CD4-positive, alpha-beta memory T cell (primary cell): ENCODE data around the gene HYKK. TPM values are rescaled to one million over a fixed set of nuclear protein-coding genes. Genes with fewer than 3 reads are reported as not detected.
A peak's percentile ranks its signal among the peaks of the same experiment; 100 is the strongest.

ENCODE experiments used
- CTCF ChIA-PET: fragments of 350-600 bp; sonication (Branson Sonifier 250); formaldehyde crosslinking; loops from one replicate; lab custom pipeline; 2021; ENCODE audit warnings: inconsistent platforms; ENCODE audit not compliant: partially characterized antibody; lab: Charles Lee
- POLR2A ChIA-PET: fragments of 350-600 bp; sonication (Branson Sonifier 250); formaldehyde crosslinking; loops from one replicate; lab custom pipeline; 2021; ENCODE audit not compliant: partially characterized antibody; lab: Charles Lee
- DNase-seq, 5 donors: peaks; one replicate each; pipeline versions ENCODE4 v3.0.0 to v3.0.0-alpha.2; 2020 to 2022; ENCODE audit warnings: mixed read lengths in 1 of 5
- H3K27ac ChIP-seq: one replicate; pipeline ENCODE4 v1.7.0; 2013; ENCODE audit warnings: low read depth, low read length
- H3K27me3 ChIP-seq: 2 replicates; pipeline ENCODE4 v1.7.0; 2013; ENCODE audit warnings: mild to moderate bottlenecking, low read length, moderate library complexity; ENCODE audit not compliant: insufficient read depth
- H3K36me3 ChIP-seq: 2 replicates; pipeline ENCODE4 v1.7.0; 2013; ENCODE audit warnings: mild to moderate bottlenecking, low read length, moderate library complexity; ENCODE audit not compliant: insufficient read depth
- H3K4me1 ChIP-seq: 2 replicates; pipeline ENCODE4 v1.7.0; 2013; ENCODE audit warnings: mild to moderate bottlenecking, low read length, moderate library complexity; ENCODE audit not compliant: insufficient read depth
- H3K4me3 ChIP-seq, 2 donors: one replicate each; pipeline ENCODE4 v1.7.0; 2013; ENCODE audit warnings: low read length in 2 of 2, mild to moderate bottlenecking in 1 of 2
- H3K9me3 ChIP-seq, 2 donors: one replicate each; pipeline ENCODE4 v1.7.0; 2013; ENCODE audit warnings: low read length in 2 of 2, control low read depth in 1 of 2; ENCODE audit not compliant: control insufficient read depth in 1 of 2
- H3K27ac Mint-ChIP-seq, 7 donors: one replicate each; pipeline ENCODE4 v1.8.0; 2020 to 2021; ENCODE audit warnings: mixed read lengths in 7 of 7, mild to moderate bottlenecking in 6 of 7, inconsistent platforms in 3 of 7, moderate library complexity in 3 of 7
- H3K27me3 Mint-ChIP-seq, 2 donors: one replicate each; pipeline ENCODE4 v1.8.0; 2020 to 2021; ENCODE audit warnings: mixed read lengths in 2 of 2
- H3K36me3 Mint-ChIP-seq, 2 donors: one replicate each; pipeline ENCODE4 v1.8.0; 2020 to 2021; ENCODE audit warnings: mixed read lengths in 2 of 2, inconsistent platforms in 1 of 2, mild to moderate bottlenecking in 1 of 2
- H3K4me1 Mint-ChIP-seq, 4 donors: one replicate each; pipeline ENCODE4 v1.8.0; 2020 to 2021; ENCODE audit warnings: mixed read lengths in 4 of 4, mild to moderate bottlenecking in 1 of 4
- H3K4me3 Mint-ChIP-seq, 8 donors: one replicate each; pipeline ENCODE4 v1.8.0; 2020 to 2021; ENCODE audit warnings: mixed read lengths in 8 of 8, mild to moderate bottlenecking in 7 of 8, moderate library complexity in 6 of 8, inconsistent platforms in 3 of 8
- H3K9me3 Mint-ChIP-seq, 8 donors: one replicate each; pipeline ENCODE4 v1.8.0; 2020 to 2021; ENCODE audit warnings: mixed read lengths in 8 of 8, mild to moderate bottlenecking in 5 of 8, inconsistent platforms in 3 of 8, moderate library complexity in 1 of 8
- intact Hi-C: fragments of 100-400 bp; cut with micrococcal nuclease; formaldehyde crosslinking; loops from one replicate; pipeline ENCODE4 v1.15.1; 2023
- polyA plus RNA-seq, 2 donors: library from polyadenylated mRNA; unstranded; fragments of 300-500 nt; fragmentation: Illumina TruSeq; gene quantifications; one replicate each; pipeline ENCODE4 v1.2.3, GENCODE V29; 2021
- total RNA-seq, 2 experiments: library from RNA; stranded (reverse); gene quantifications; one replicate each; pipeline ENCODE4 v1.2.3, GENCODE V29; 2021

HYKK gene
- total and polyA plus RNA-seq, 4 experiments from 2014 or later: 1.8 to 5.7 (median 5.1) TPM

DNA sequence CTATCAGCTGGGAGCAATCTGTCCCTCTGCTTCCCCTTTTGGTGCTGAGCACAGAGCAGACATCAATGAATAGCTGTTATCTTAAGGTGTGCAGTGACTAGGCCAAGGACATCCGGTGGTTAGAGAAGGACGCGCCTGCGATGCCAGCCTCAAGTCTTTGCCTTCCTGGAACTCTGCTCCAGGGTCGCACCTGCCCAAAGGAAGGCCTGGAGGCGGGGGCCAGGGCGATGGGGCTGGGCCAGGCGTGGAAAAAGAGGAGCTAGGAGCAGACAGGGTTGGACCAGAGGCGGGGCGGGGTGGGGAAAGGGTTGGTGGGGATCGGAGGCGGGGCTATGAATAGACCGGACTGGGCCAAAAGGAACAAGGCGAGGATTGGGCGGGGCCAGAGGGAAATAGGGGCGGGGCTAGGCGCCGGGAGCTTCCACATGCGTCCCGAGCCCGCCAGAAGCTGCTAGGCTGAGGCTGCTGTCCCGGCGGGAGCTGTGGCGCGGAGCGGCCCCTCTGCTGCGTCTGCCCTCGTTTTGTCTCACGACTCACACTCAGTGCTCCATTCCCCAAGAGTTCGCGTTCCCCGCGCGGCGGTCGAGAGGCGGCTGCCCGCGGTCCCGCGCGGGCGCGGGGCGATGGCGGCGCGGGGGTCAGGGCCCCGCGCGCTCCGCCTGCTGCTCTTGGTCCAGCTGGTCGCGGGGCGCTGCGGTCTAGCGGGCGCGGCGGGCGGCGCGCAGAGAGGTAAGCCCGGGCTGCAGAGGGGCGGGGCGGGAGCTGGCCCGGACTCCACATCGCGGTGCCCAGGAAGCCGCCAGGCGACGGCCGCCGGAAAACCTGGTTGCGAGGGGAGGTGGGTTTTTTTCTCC lies 57.9 kb downstream of the HYKK start, which contains the start of gene CHRNA5:
Gene CHRNA5 (plus strand): TSS at position 424 of the 854 bp plus-strand sequence. CDS start 200 bp downstream, at position 624.
- ChIA-PET POLR2A (interaction anchor here (0.7 to 4.8 kb wide), 7 partner anchors 13 to 416 kb away, joined by 3 to 45 read pairs (median 4); partner anchors contain the start of genes IDH3A, IREB2 and PSMA4), CTCF (interaction anchor here (0.5 to 1.1 kb wide), 3 partner anchors 25 to 609 kb away, joined by 3 to 6 read pairs (median 3); partner anchors contain the start of gene PSMA4)
- Histone ChIP-seq H3K36me3 (no peaks in the 10 kb centered on the region), H3K9me3 (no peaks in the 10 kb centered on the region), H3K4me1 (peaks cover 18% of the 10 kb centered on the region), H3K27ac (peak within 1 kb of the TSS; percentile 30), H3K4me3 (peak within 1 kb of the TSS; percentile 49 to 57), H3K27me3 (peaks cover 8% of the 10 kb centered on the region)
- H3K36me3 Mint-ChIP-seq: peaks cover 0 to 2% of the 10 kb centered on the region in 2 donors
- H3K4me1 Mint-ChIP-seq: peaks cover 7 to 24% (median 17%) of the 10 kb centered on the region in 4 donors
- H3K9me3 Mint-ChIP-seq: no peaks in the 10 kb centered on the region
- intact Hi-C loops: loop anchor here (2.0 kb wide), 1 partner anchor 25 kb away; the partner anchor contains the start of gene PSMA4
- peak within 1 kb of the TSS; percentile 87 to 98 (median 90) for H3K4me3 Mint-ChIP-seq
- peak; percentile 28 to 57 (median 36) for DNase-seq
- peak within 1 kb of the TSS; percentile 14 to 88 (median 73) for H3K27ac Mint-ChIP-seq
- peaks cover 2 to 10% of the 10 kb centered on the region in 2 donors for H3K27me3 Mint-ChIP-seq

DNA sequence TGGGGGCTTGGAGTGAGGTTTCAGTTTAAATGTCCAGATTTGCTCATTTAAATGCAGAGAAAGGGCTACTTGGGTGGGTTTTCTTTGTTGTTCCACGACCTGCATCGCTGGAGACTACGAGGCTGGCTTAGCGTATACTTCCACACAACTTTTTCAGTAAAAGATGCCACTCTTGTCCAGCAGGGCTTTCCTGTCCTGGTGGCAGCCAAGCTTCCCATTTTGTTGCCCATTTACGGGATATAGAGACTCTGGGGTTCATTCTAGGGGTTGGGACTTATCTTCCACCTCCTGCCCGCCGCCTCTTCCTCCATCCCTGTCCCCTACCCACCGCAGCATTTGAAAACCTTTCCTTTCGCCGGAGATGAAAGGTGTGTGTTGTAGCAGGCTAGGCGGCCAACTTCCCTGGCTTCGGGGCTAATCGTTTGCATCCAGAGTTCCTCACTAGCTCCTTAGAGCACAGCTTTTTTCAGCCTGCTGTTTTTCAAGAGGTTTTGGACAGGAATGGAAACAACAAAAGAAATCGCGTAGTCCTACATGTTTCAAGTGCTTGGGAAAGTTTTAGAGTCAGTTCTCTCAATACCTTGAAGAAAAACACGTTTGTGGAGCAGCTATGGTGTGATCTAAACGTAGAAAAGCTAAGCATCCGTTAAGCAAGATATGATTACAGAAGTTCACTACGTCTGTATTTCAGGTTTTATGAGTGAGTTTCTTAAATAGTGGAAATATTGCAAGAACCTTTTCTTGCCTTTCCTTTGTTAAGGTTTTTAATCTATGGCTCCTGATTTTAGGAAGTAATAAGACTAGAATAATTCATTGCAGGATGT lies 58.8 kb downstream of the HYKK start:
- H3K27ac Mint-ChIP-seq: peak overlapping the region; percentile 6 to 88 (median 67)
- peak overlapping the region; percentile 87 to 93 (median 90) for H3K4me3 Mint-ChIP-seq
- Histone ChIP-seq H3K36me3 (no peaks in the 10 kb centered on the region), H3K4me3 (peak overlapping the region; percentile 49 to 57), H3K9me3 (no peaks in the 10 kb centered on the region), H3K27ac (no peak overlapping the region), H3K27me3 (peaks cover 8% of the 10 kb centered on the region), H3K4me1 (peaks cover 18% of the 10 kb centered on the region)
- peaks cover 2 to 10% of the 10 kb centered on the region in 2 donors for H3K27me3 Mint-ChIP-seq
- no peaks in the 10 kb centered on the region for H3K9me3 Mint-ChIP-seq
- CTCF ChIA-PET: interaction anchor here (1.1 kb wide), 1 partner anchor 73 kb away, joined by 3 read pairs; no protein-coding TSS in a partner anchor
- POLR2A ChIA-PET: interaction anchor here (2.0 to 4.8 kb wide), 2 partner anchors 25 to 129 kb away, joined by 10 to 45 read pairs; partner anchors contain the start of genes IREB2 and PSMA4
- intact Hi-C loops: loop anchor here (2.0 kb wide), 1 partner anchor 25 kb away; the partner anchor contains the start of gene PSMA4
- DNase-seq: peak in 1 of 5 donors; percentile 2
- peaks cover 0 to 2% of the 10 kb centered on the region in 2 donors for H3K36me3 Mint-ChIP-seq
- peaks cover 7 to 24% (median 17%) of the 10 kb centered on the region in 4 donors for H3K4me1 Mint-ChIP-seq

DNA sequence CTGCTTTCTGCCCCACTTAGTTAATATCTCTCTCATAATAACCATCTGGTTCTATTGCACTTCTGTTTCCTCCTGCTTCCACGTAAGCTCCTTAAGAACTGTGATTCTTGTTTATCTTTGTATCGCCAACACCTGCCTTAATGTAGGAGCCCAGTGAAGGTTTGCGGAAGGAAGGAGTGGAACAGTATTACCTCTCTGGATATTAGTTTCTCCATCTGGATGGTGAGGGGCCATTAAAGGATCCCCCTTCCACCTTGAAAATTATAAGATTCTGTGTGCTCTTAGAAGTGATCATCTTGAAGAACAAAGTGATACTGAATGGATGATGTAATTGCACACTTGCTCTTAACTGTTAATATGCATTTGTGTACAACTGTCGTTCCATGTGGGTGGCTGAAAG lies 60.2 kb downstream of the HYKK start:
- H3K4me1 ChIP-seq: peaks cover 18% of the 10 kb centered on the region
- peaks cover 0 to 2% of the 10 kb centered on the region in 2 donors for H3K36me3 Mint-ChIP-seq
- H3K27ac ChIP-seq: no peak overlapping the region
- DNase-seq: no peak
- H3K36me3 ChIP-seq: no peaks in the 10 kb centered on the region
- H3K27me3 Mint-ChIP-seq: peaks cover 2 to 10% of the 10 kb centered on the region in 2 donors
- intact Hi-C loops: no loop called here
- H3K4me3 Mint-ChIP-seq: peak overlapping the region in 3 of 8 donors; percentile 9 to 41 (median 38)
- H3K9me3 ChIP-seq: no peaks in the 10 kb centered on the region
- CTCF ChIA-PET: interaction anchor here (0.5 kb wide), 1 partner anchor 13 kb away, joined by 7 read pairs; no protein-coding TSS in a partner anchor
- H3K9me3 Mint-ChIP-seq: no peaks in the 10 kb centered on the region
- H3K4me1 Mint-ChIP-seq: peaks cover 7 to 24% (median 17%) of the 10 kb centered on the region in 4 donors
- no peak overlapping the region for H3K27ac Mint-ChIP-seq
- POLR2A ChIA-PET: no interaction called here
- no peak overlapping the region for H3K4me3 ChIP-seq
- peaks cover 8% of the 10 kb centered on the region for H3K27me3 ChIP-seq

DNA sequence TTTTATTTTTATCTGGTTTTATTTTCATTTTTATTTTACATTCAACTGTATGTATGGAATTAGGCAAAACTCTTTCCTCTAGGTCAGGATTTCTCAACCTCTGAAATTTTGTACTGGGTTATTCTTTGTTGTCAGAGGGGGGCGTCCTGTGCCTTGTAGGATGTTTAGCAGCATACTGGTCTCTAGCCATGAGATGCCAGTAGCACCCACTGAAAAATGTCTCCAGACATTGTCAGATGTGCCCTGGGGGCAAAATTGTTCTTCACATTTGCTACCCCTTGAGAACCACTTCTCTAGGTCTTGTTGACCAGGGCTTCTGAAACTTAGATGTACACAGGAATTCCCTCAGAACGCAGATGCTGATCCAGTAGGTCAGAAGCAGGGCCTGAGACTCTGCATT lies 63.3 kb downstream of the HYKK start:
- Histone ChIP-seq H3K4me3 (no peak overlapping the region), H3K36me3 (no peaks in the 10 kb centered on the region), H3K9me3 (no peaks in the 10 kb centered on the region), H3K27me3 (peaks cover 8% of the 10 kb centered on the region), H3K4me1 (peaks cover 9% of the 10 kb centered on the region), H3K27ac (no peak overlapping the region)
- DNase-seq: no peak
- Mint-ChIP-seq H3K4me1 (peaks cover 4 to 15% (median 9%) of the 10 kb centered on the region in 4 donors), H3K9me3 (no peaks in the 10 kb centered on the region), H3K27ac (no peak overlapping the region), H3K36me3 (no peaks in the 10 kb centered on the region), H3K27me3 (peaks cover 2 to 10% of the 10 kb centered on the region in 2 donors), H3K4me3 (no peak overlapping the region)
- ChIA-PET CTCF (no interaction called here), POLR2A (no interaction called here)
- intact Hi-C loops: no loop called here

DNA sequence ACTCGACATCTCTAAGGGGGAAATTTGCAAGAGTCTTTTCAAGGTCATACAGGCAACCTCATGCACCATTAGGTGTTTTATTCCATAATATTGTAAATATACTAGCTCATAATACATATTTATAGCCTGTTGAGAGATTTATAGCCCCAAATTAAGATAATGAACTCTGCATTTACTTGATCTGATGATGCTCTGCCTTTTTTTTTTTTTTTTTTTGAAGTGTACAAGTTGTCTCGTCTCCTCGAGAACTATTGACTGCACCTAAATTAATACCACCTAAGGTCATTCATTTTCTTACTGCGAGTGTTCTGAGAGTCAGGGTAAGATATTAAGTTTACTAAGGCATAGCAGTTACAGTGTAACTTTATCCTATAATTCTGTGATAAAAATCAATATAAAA lies 64.0 kb downstream of the HYKK start:
- no peak for DNase-seq
- intact Hi-C loops: no loop called here
- ChIA-PET CTCF (no interaction called here), POLR2A (no interaction called here)
- Mint-ChIP-seq H3K4me3 (no peak overlapping the region), H3K36me3 (no peaks in the 10 kb centered on the region), H3K4me1 (peaks cover under 1 to 10% (median 4%) of the 10 kb centered on the region in 4 donors), H3K27me3 (peaks cover 2 to 6% of the 10 kb centered on the region in 2 donors), H3K9me3 (no peaks in the 10 kb centered on the region), H3K27ac (peak overlapping the region in 1 of 7 donors; percentile 5)
- H3K36me3 ChIP-seq: no peaks in the 10 kb centered on the region
- no peaks in the 10 kb centered on the region for H3K9me3 ChIP-seq
- H3K27me3 ChIP-seq: peaks cover 3% of the 10 kb centered on the region
- no peak overlapping the region for H3K27ac ChIP-seq
- H3K4me1 ChIP-seq: peaks cover 3% of the 10 kb centered on the region
- H3K4me3 ChIP-seq: no peak overlapping the region

DNA sequence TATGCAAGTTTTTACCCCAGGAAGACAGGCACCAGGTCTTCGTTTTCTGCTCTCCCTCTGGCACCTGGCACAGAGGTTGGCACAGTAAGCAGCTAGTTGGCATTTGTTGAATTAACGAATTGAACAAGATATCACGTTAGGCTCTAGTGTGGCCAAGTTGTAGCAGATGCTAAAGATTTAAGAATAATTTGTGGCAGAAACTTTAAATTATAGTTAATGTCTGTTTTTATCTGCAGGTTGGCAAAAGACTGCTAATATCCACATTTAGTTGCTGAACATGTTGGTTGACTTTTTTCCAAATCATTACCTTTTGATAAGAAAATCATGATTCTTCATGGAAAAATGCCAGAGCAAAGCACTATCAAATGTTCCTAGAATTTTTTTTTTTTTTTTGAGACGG lies 66.0 kb downstream of the HYKK start:
- H3K4me1 ChIP-seq: no peaks in the 10 kb centered on the region
- H3K27ac ChIP-seq: no peak overlapping the region
- no peaks in the 10 kb centered on the region for H3K36me3 Mint-ChIP-seq
- H3K27me3 Mint-ChIP-seq: no peaks in the 10 kb centered on the region
- no peaks in the 10 kb centered on the region for H3K27me3 ChIP-seq
- DNase-seq: no peak
- H3K27ac Mint-ChIP-seq: no peak overlapping the region
- ChIA-PET CTCF (interaction anchor here (0.7 kb wide), 1 partner anchor 609 kb away, joined by 3 read pairs; no protein-coding TSS in a partner anchor), POLR2A (no interaction called here)
- intact Hi-C loops: no loop called here
- H3K4me3 ChIP-seq: no peak overlapping the region
- no peaks in the 10 kb centered on the region for H3K36me3 ChIP-seq
- H3K9me3 Mint-ChIP-seq: no peaks in the 10 kb centered on the region
- H3K4me1 Mint-ChIP-seq: no peaks in the 10 kb centered on the region
- H3K9me3 ChIP-seq: no peaks in the 10 kb centered on the region
- no peak overlapping the region for H3K4me3 Mint-ChIP-seq
